HS-5 (cell line): ENCODE results near the gene KYAT1.

Source experiments
- DNase-seq: peaks from one replicate; pipeline ENCODE4 v3.0.0-alpha.2; 2012; ENCODE audit warnings: low read depth

The KYAT1 gene

GRCh38 chr9:128908372-128908771 is 26.6 kb upstream of the KYAT1 start:
- no peak for DNase-seq

- DNase-seq = no peak
Observed at GRCh38 chr9:128906741-128907140, 25.0 kb upstream of the KYAT1 start.

- no peak for DNase-seq
Observed at GRCh38 chr9:128905964-128906363, 24.2 kb upstream of the KYAT1 start.

- DNase-seq = no peak
Observed at GRCh38 chr9:128903871-128904620, 22.3 kb upstream of the KYAT1 start.

GRCh38 chr9:128903079-128903461 is 21.3 kb upstream of the KYAT1 start:
- no peak for DNase-seq

GRCh38 chr9:128902351-128903078 is 20.8 kb upstream of the KYAT1 start:
- DNase-seq = no peak

GRCh38 chr9:128901822-128902221 is 20.1 kb upstream of the KYAT1 start:
- no peak for DNase-seq

GRCh38 chr9:128901379-128901778 is 19.6 kb upstream of the KYAT1 start:
- DNase-seq = no peak

GRCh38 chr9:128899566-128900322 is 18.0 kb upstream of the KYAT1 start:
- DNase-seq = no peak

GRCh38 chr9:128898845-128899565 is 17.3 kb upstream of the KYAT1 start:
- DNase-seq = no peak

- no peak for DNase-seq
Observed at GRCh38 chr9:128898382-128898781, 16.6 kb upstream of the KYAT1 start.

- DNase-seq = no peak
Observed at GRCh38 chr9:128895556-128895955, 13.8 kb upstream of the KYAT1 start.

GRCh38 chr9:128894764-128895163 is 13.0 kb upstream of the KYAT1 start:
- DNase-seq = no peak

GRCh38 chr9:128893354-128893753 is 11.6 kb upstream of the KYAT1 start:
- no peak for DNase-seq

GRCh38 chr9:128892221-128892921 is 10.6 kb upstream of the KYAT1 start:
- no peak for DNase-seq

GRCh38 chr9:128891321-128892220 is 9.8 kb upstream of the KYAT1 start:
- DNase-seq = no peak

GRCh38 chr9:128887914-128888350 is 6.2 kb upstream of the KYAT1 start:
- DNase-seq = no peak

- DNase-seq = no peak
Observed at GRCh38 chr9:128887049-128887448, 5.3 kb upstream of the KYAT1 start.

GRCh38 chr9:128886211-128886891 is 4.6 kb upstream of the KYAT1 start:
- no peak for DNase-seq

GRCh38 chr9:128885798-128886197 is 4.0 kb upstream of the KYAT1 start:
- DNase-seq = no peak
